K562 (cell line): Measurements from ENCODE around the gene MBOAT2. TPM values are rescaled to one million over a fixed set of nuclear protein-coding genes. Genes with fewer than 3 reads are reported as not detected.

ENCODE experiments used
- ATAC-seq: fragments of 200-7000 bp; cut with Tn5 transposase; 3 replicates; pipeline ENCODE4 v1.9.1; 2020; ENCODE audit warnings: moderate library complexity
- BruUV-seq: library from RNA; stranded (reverse); fragments of 400-500 nt; replicated peaks from 2 replicates; lab custom pipeline; 2021; lab: Mats Ljungman, UMichigan
- CTCF ChIA-PET: fragments of 300-600 bp; formaldehyde crosslinking; extraction: SDS; loops from one replicate; lab custom pipeline; 2021; ENCODE audit warnings: low intra/inter-chr PET ratio; lab: Yijun Ruan, JAX
- POLR2A ChIA-PET: fragments of 300-600, 350-650 bp; sonication (Branson Sonifier 250); formaldehyde crosslinking; extraction: SDS; loops from one replicate; lab custom pipeline; 2021; ENCODE audit warnings: antibody characterized with exemption, inconsistent platforms; lab: Yijun Ruan, JAX
- DNase-seq, 4 experiments: peaks; one replicate each; pipeline versions ENCODE4 v3.0.0 to v3.0.0-alpha.2; 2011 to 2018; ENCODE audit warnings: low spot score in 3 of 4, mixed read lengths in 3 of 4; ENCODE audit errors: extremely low read depth in 1 of 4
- FAIRE-seq: peaks from 2 replicates; lab custom pipeline; 2011; peaks lifted over from hg19 to GRCh38; lab: Jason Lieb, UNC
- H2AFZ ChIP-seq: 2 replicates; pipeline ENCODE4 v1.6.0; 2011; ENCODE audit warnings: low read depth, low read length, control low read depth, inconsistent platforms
- H3K27ac ChIP-seq: fragments of 200-600 bp; 3 replicates; pipeline ENCODE4 v1.8.0; 2011; ENCODE audit warnings: low read depth, mild to moderate bottlenecking, control low read depth, inconsistent platforms, low read length, moderate library complexity, mixed read lengths; ENCODE audit errors: extremely low read depth
- H3K27me3 ChIP-seq, 2 experiments: fragments of 300-600 bp in 1 of 2; 2 replicates in 1 of 2; 3 replicates in 1 of 2; pipeline versions ENCODE4 v1.6.0 to v1.8.0; 2011; ENCODE audit warnings: inconsistent platforms in 2 of 2, low read length in 2 of 2, mild to moderate bottlenecking in 1 of 2, mixed read lengths in 1 of 2, moderate library complexity in 1 of 2; ENCODE audit not compliant: control insufficient read depth in 2 of 2, insufficient read depth in 2 of 2
- H3K36me3 ChIP-seq: fragments of 300-600 bp; 3 replicates; pipeline ENCODE4 v1.8.0; 2011; ENCODE audit warnings: mild to moderate bottlenecking, low read length, inconsistent platforms; ENCODE audit not compliant: control insufficient read depth, insufficient read depth
- H3K4me1 ChIP-seq, 2 experiments: fragments of 200-600 bp in 1 of 2; replicated peaks in 1 of 2; 2 replicates in 1 of 2; 3 replicates in 1 of 2; pipeline versions ENCODE4 v1.5.1 to v1.8.0; 2011; ENCODE audit warnings: inconsistent platforms in 2 of 2, low read length in 2 of 2, mild to moderate bottlenecking in 1 of 2, mixed read lengths in 1 of 2, moderate library complexity in 1 of 2; ENCODE audit not compliant: control insufficient read depth in 2 of 2, insufficient read depth in 2 of 2
- H3K4me2 ChIP-seq: 2 replicates; pipeline ENCODE4 v1.6.1; 2011; ENCODE audit warnings: low read length, control low read depth, inconsistent platforms, mixed read lengths; ENCODE audit not compliant: insufficient read depth
- H3K4me3 ChIP-seq: fragments of 200-600 bp; sonication (generic), shearing (Covaris generic); 2 replicates; pipeline ENCODE4 v1.5.1; 2016; ENCODE audit warnings: control low read depth, inconsistent platforms
- H3K79me2 ChIP-seq: fragments of 200-600 bp; 3 replicates; pipeline ENCODE4 v1.8.0; 2011; ENCODE audit warnings: low read length, inconsistent platforms; ENCODE audit not compliant: control insufficient read depth, insufficient read depth
- H3K9ac ChIP-seq, 2 experiments: 2 replicates each; pipeline versions ENCODE4 v1.6.0 to v1.6.1; 2011; ENCODE audit warnings: low read depth in 2 of 2, low read length in 2 of 2, control low read depth in 1 of 2, inconsistent platforms in 1 of 2, mild to moderate bottlenecking in 1 of 2, mixed read lengths in 1 of 2; ENCODE audit not compliant: insufficient read depth in 1 of 2
- H3K9me1 ChIP-seq: one replicate; pipeline ENCODE4 v1.6.0; 2011; ENCODE audit warnings: inconsistent platforms, mild to moderate bottlenecking, low read length, moderate library complexity; ENCODE audit not compliant: control insufficient read depth, insufficient read depth
- H3K9me3 ChIP-seq: replicated peaks from 2 replicates; pipeline ENCODE4 v1.5.1; 2011; ENCODE audit warnings: low read depth, low read length, inconsistent platforms; ENCODE audit not compliant: control insufficient read depth, insufficient read depth
- H4K20me1 ChIP-seq: replicated peaks from 2 replicates; pipeline ENCODE4 v1.6.1; 2011; ENCODE audit warnings: low read length, inconsistent platforms, mixed read lengths; ENCODE audit not compliant: control insufficient read depth, insufficient read depth
- CHD4 ChIP-seq: fragments of 200-600 bp; sonication (generic); IDR thresholded peaks from 3 replicates; pipeline ENCODE4 v1.6.1; 2012; ENCODE audit warnings: low read depth, mild to moderate bottlenecking, mixed read lengths, low read length, inconsistent platforms; ENCODE audit not compliant: insufficient read depth, insufficient replicate concordance, poor library complexity, severe bottlenecking
- GABPB2 ChIP-seq: fragments of 250-450 bp; sonication (Bioruptor Pico); conservative IDR thresholded peaks from 2 replicates; pipeline ENCODE4 v1.5.1; 2021; ENCODE audit warnings: mild to moderate bottlenecking
- KAT7 ChIP-seq: sonication (generic); formaldehyde crosslinking; IDR thresholded peaks from 2 replicates; pipeline ENCODE4 v1.8.0; 2022; ENCODE audit warnings: missing genetic modification reagents, mild to moderate bottlenecking, borderline replicate concordance
- MAX ChIP-seq: sonication (generic); formaldehyde crosslinking; IDR thresholded peaks from 2 replicates; pipeline ENCODE4 v1.9.0; 2022; ENCODE audit warnings: mild to moderate bottlenecking, missing genetic modification reagents
- MEF2D ChIP-seq: conservative IDR thresholded peaks from 2 replicates; pipeline ENCODE4 v1.6.1; 2016; ENCODE audit warnings: low read depth, missing genetic modification characterization, missing compliant biosample characterization
- MLLT1 ChIP-seq, 2 experiments: fragments of 450-650 bp; IDR thresholded peaks; 2 replicates each; pipeline ENCODE4 v1.6.1; 2016
- NONO ChIP-seq, 2 experiments: fragments of 200-400 bp in 1 of 2; fragments of 450-650 bp in 1 of 2; formaldehyde crosslinking in 1 of 2; IDR thresholded peaks; 2 replicates each; pipeline ENCODE4 v1.6.1; 2017; ENCODE audit warnings: low read depth in 2 of 2, mild to moderate bottlenecking in 2 of 2, moderate library complexity in 2 of 2, low read length in 1 of 2
- POLR2AphosphoS5 ChIP-seq: IDR thresholded peaks from 2 replicates; pipeline ENCODE4 v1.6.1; 2011; ENCODE audit warnings: mild to moderate bottlenecking, low read depth, low read length, moderate library complexity; ENCODE audit not compliant: control insufficient read depth, insufficient read depth
- RBM17 ChIP-seq: fragments of 200-400 bp; formaldehyde crosslinking; IDR thresholded peaks from 2 replicates; pipeline ENCODE4 v1.6.1; 2017; ENCODE audit warnings: low read depth, mild to moderate bottlenecking, low read length, borderline replicate concordance
- SRSF7 ChIP-seq: fragments of 200-400 bp; formaldehyde crosslinking; optimal IDR thresholded peaks from 2 replicates; pipeline ENCODE3; 2017; ENCODE audit warnings: mild to moderate bottlenecking, low read depth, low read length
- THRA ChIP-seq: fragments of 450-650 bp; IDR thresholded peaks from 2 replicates; pipeline ENCODE4 v1.6.1; 2017; ENCODE audit warnings: mild to moderate bottlenecking, moderate library complexity
- UBTF ChIP-seq, 2 experiments: IDR thresholded peaks; 2 replicates each; pipeline ENCODE4 v1.6.1; 2012; ENCODE audit warnings: improper control_type of control experiment in 2 of 2, low read depth in 2 of 2, low read length in 2 of 2, borderline replicate concordance in 1 of 2
- USF1 ChIP-seq: sonication (generic); formaldehyde crosslinking; IDR thresholded peaks from 2 replicates; pipeline ENCODE4 v1.9.0; 2022; ENCODE audit warnings: mild to moderate bottlenecking, missing genetic modification reagents
- YBX1 ChIP-seq: fragments of 450-650 bp; IDR thresholded peaks from 2 replicates; pipeline ENCODE4 v1.7.1; 2016; ENCODE audit warnings: mild to moderate bottlenecking
- ZFPM2 ChIP-seq: fragments of 250-450 bp; sonication (Bioruptor Pico); IDR thresholded peaks from 2 replicates; pipeline ENCODE4 v1.5.1; 2022; ENCODE audit warnings: mild to moderate bottlenecking
- ZNF140 ChIP-seq: fragments of 250-450 bp; sonication (Bioruptor Pico); IDR thresholded peaks from 2 replicates; pipeline ENCODE4 v1.8.0; 2021; ENCODE audit warnings: moderate library complexity, mild to moderate bottlenecking, inconsistent platforms
- ZNF695 ChIP-seq: fragments of 450-650 bp; formaldehyde crosslinking; IDR thresholded peaks from 2 replicates; pipeline ENCODE4 v1.4.0; 2020; ENCODE audit warnings: mild to moderate bottlenecking, moderate library complexity
- WGBS: fragments of 100-300 bp; shearing (Covaris generic); methylation state at CpG from one replicate; pipeline ENCODE4 v1.1.6; 2016; ENCODE audit warnings: low coverage, mixed read lengths; ENCODE audit not compliant: insufficient coverage; ENCODE audit errors: missing lambda C conversion rate; 5-methylcytosine and 5-hydroxymethylcytosine counted together
- in situ Hi-C: fragments of 300-500 bp; cut with MboI; formaldehyde crosslinking; loops from 4 replicates; pipeline ENCODE4 v1.15.0; 2018; ENCODE audit warnings: inconsistent platforms, mixed read lengths
- intact Hi-C: fragments of 100-400 bp; cut with micrococcal nuclease; formaldehyde crosslinking; loops from 2 replicates; pipeline ENCODE4 v1.14.2; 2022
- polyA plus RNA-seq, 8 experiments: library from polyadenylated mRNA; depleted of rRNA in 4 of 8; stranded (reverse) in 5 of 8; unstranded in 3 of 8; fragments of >200 nt; fragmentation: Nextera tagmentation in 2 of 8; fragmentation: Illumina TruSeq in 1 of 8; extraction: Ambion mirVana in 2 of 8; extraction: Trizol in 1 of 8; gene quantifications; 2 replicates each; pipeline versions ENCODE4 v1.2.1 to v1.2.3, GENCODE V29; 2011 to 2014; ENCODE audit warnings: inconsistent platforms in 1 of 8, missing spikeins in 1 of 8
- total RNA-seq, 7 experiments: library from RNA; depleted of rRNA in 6 of 7; stranded (reverse); fragments of >200 nt in 6 of 7; fragmentation: Illumina TruSeq in 2 of 7; extraction: Trizol in 2 of 7; gene quantifications; 2 replicates each; pipeline versions ENCODE4 v1.2.1 to v1.2.3, GENCODE V29; 2011 to 2021; ENCODE audit warnings: low replicate concordance in 1 of 7

The MBOAT2 gene
- total and polyA plus RNA-seq, 9 of the 15 experiments (the other 6 are each of a cell fraction or from before 2014, with no cell fraction given), result 8.4 to 122 (median 27.6) TPM

- H3K4me2 ChIP-seq, result no peak overlapping the region
- FAIRE-seq, result no peak
- TF ChIP-seq RBM17 (no peak), ZNF695 (no peak), YBX1 (no peak), CHD4 (no peak), SRSF7 (no peak), POLR2AphosphoS5 (no peak), USF1 (no peak), MLLT1 (IDR thresholded peaks at IDR 0.05) (no peak), UBTF (IDR thresholded peaks at IDR 0.05; ENCODE audit: borderline replicate concordance in 1 of 2, low read depth in 2 of 2, low read length in 2 of 2) (no peak), MAX (no peak), THRA (no peak), ZFPM2 (CRISPR knock-in tag) (no peak), ZNF140 (CRISPR knock-in tag) (no peak), MEF2D (tag) (no peak), KAT7 (CRISPR knock-in tag) (no peak), GABPB2 (no peak), NONO (IDR thresholded peaks at IDR 0.05; ENCODE audit: low read depth in 2 of 2, low read length in 1 of 2) (no peak)
Observed at GRCh38 chr2:8993902-8994278, 9.6 kb downstream of the MBOAT2 start.

More at GRCh38 chr2:8993902-8994278, 9.6 kb downstream of the MBOAT2 start:
- no peak overlapping the region for H2AFZ ChIP-seq
- no TSS peak for BruUV-seq
- H3K27me3 ChIP-seq, result no peaks in the 10 kb centered on the region
- DNase-seq (no peak), ATAC-seq (no peak)
- H3K9ac ChIP-seq, result no peak overlapping the region
- peaks cover 5% of the 10 kb centered on the region; the same call in 2 of the 3 replicates for H3K36me3 ChIP-seq
- no peaks in the 10 kb centered on the region; the same call in 1 of the 2 replicates for H4K20me1 ChIP-seq
- in situ Hi-C loops (no loop called here), intact Hi-C loops (no loop called here)
- no peak overlapping the region for H3K4me3 ChIP-seq
- 75% methylated on average over 7 of the region's 7 CpGs for WGBS
- POLR2A ChIA-PET, result interaction anchor here (0.6 kb wide), 2 partner anchors 65 to 87 kb away, joined by 3 read pairs; no protein-coding TSS in a partner anchor
- H3K9me3 ChIP-seq, result no peaks in the 10 kb centered on the region
- no peak overlapping the region for H3K27ac ChIP-seq
- H3K4me1 ChIP-seq, result peaks cover 9 to 33% of the 10 kb centered on the region in 2 experiments
- peaks cover 97% of the 10 kb centered on the region for H3K79me2 ChIP-seq
- no peaks in the 10 kb centered on the region for H3K9me1 ChIP-seq
- CTCF ChIA-PET, result no interaction called here
